ENCODE results near the gene PROSER3.
"Not testable (repeated sequence)": the region's sequence is repeated elsewhere in the genome, so short reads cannot be mapped to it uniquely, and the experiment has no call there.

The PROSER3 gene

GRCh38 chr19:35793381-35794165, 35.6 kb downstream of the PROSER3 start:
- DNase-seq (ENCODE audit: low read depth) = no peak

GRCh38 chr19:35795564-35795963, 37.6 kb downstream of the PROSER3 start:
- DNase-seq (ENCODE audit: low read depth) = not testable (repeated sequence)

GRCh38 chr19:35796645-35797542, 38.9 kb downstream of the PROSER3 start:
- DNase-seq (ENCODE audit: low read depth) = no peak

DNA sequence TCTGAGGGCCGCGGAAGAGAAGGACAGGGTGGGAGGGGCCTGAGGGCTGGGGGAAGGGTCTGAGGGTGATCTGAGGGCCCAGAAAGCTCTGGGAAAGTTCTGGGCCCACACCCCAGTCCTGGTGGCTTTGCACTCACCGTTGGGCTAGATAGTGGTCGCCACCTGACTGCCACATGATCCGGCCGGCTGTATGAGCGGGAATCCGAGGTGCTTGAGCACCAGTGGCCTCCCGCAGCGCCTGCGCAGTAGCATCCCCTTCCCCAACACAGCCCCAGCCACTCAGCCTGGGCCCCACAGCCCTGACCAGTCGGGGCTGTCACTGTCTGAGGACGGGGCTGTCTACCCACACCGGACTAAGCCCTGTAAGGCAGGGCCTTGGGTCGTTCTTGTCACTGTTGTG, 39.7 kb downstream of the PROSER3 start:
- DNase-seq (ENCODE audit: low read depth) = no peak

DNA sequence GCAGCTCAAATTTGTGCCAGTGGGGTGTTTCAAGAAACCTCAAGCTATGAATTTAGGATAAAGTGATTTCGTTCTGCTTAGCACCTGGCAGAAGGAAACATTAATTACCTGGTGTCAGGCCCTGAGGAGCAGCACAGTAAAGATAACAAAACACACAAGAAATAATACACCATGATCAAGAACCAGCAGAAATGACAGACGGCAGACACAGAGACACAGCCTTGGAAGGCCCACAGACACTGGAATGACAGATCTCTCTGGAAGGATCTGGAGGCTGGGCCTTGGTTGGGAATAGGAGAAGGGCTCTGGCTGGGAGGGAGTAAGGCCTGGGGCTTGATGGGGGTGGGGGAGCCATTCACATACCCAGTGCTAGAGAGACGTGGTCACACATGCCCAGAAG, 43.9 kb downstream of the PROSER3 start:
- DNase-seq (ENCODE audit: low read depth) = no peak

DNA sequence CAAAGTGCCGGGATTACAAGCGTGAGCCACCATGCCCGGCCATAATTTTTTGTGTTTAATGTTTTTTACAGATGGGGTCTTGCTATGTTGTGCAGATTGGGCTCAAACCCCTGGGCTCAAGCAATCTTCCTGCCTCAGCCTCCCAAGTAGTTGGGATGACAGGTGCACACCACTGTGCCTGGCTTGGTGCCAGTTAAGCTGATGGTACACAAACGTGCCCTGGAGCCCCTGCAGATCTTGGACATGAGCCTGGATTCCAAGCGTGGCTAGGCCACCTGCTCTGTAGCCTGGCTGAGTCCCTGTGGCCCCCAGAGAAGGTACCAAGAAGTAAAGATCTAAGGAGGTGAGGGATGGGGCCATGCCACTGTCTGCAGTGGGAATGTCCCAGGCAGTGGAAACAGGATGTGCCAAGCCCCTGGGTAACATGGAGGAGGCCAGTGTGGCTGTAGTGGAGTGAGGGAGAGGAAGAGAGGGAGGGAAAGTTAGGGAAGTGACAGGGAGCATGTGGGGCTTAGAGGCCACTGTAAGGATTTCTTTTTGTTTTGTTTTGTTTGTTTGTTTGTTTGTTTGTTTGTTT, 47.6 kb downstream of the PROSER3 start:
- no peak for DNase-seq (ENCODE audit: low read depth)

- no peak for DNase-seq (ENCODE audit: low read depth)
Measured at GRCh38 chr19:35806597-35806996, 48.6 kb downstream of the PROSER3 start.

DNA sequence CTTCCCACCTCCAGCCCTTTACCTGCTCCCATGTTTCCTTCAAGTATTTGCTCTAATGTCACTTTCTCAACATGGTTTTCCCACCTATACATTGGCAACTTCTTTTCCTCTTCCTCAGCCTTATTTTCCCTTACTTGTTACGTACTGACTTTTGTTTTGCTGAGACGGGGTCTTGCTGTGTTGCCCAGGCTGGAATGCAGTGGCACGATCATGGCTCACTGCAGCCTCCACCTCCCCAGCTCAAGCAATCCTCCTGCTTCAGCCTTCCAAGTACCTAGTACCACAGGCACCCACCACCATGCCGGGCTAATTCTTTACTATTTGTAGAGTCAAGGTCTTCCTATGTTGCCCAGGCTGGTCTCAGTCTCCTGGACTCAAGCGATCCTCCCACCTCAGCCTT, 49.7 kb downstream of the PROSER3 start:
- DNase-seq (ENCODE audit: low read depth) = no peak

DNA sequence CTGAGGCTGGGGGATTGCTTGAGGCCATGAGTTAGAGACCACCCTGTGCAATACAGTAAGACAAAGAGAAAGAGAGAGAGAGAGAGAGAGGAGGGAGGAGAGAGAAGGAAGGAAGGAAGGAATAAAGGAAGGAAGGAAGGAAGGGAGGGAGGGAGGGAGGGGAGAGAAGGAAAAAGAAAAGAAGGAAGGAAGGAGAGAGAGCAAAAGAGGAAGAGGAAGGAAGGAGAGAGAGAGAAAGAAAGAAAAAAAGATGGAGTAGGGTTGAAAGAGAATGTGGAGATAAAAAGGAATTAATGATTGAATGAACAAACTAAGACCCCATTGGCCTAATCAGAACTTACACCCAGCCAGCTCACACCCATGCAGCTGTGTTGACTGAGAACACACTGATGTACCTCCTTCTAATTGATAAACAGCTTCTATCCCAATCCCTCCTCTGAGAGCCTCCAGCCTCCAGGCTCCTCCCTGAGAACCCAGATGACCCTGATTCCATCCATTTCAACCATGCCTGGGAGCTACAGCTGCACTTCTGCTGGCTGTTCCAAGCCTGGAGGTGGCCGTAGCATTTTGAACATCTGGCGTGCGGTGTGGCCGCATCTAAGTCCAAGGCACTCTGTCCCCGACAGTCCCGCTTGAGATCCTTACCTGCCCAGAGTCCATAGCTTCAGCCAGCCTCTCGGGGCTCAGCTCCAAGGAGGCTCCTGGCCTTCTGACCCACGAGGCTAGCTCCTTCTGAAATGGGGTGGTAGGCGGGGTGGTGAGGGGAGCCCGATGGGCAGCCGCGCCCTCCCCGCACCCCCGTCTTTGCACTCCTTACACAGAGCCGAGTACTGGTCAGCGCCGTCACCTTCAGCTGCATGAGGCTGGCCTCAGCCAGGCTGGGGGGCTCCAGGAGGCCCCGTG, 53.6 kb downstream of the PROSER3 start:
- DNase-seq (ENCODE audit: low read depth) = no peak

DNA sequence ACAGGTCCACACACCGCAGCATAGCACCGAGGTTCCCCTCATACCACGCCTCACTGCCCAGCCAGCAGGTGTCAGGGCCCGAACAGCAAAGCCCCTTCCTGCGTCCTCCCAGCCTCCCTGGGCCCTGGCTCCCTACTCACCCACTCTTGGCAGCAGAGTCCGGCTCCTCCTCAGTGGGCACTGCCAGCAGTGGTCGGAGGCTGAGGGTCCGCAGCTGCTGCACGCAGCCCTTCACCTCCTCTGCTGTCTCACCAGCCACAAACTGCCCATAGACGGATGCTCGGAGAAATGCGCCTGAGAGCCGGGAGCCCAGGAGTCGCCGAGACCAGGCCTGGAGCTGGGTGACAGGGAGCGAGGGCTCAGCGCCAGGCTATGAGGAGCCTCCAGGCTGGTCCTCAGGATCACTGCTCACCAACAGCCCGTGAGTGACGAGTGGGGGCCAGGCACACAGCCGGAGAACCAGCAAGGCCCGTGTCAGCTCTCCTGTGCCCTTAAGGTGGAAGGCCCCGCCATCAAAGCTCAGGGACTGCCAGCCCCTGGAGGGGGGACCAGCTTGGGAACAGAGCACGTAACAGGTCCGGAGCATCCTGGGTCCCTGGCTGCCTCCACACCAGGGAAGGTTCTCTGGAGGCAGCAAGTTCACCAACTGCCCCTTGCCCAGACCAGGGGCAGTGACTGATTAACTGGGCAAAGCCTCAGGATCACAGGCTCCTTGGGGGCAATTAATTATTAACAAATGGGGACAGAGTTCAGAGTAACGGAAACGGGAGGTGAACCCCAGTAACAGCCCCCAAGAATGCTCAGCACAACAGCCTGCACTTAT, 54.5 kb downstream of the PROSER3 start, which contains the start of gene PRODH2:
PRODH2 (minus strand) TSS at position 626 of the 823 bp plus-strand sequence; CDS start at position 586, 40 bp downstream.
- no peak for DNase-seq (ENCODE audit: low read depth)

GRCh38 chr19:35813043-35813890, 55.3 kb downstream of the PROSER3 start:
- DNase-seq (ENCODE audit: low read depth) = no peak

- no peak for DNase-seq (ENCODE audit: low read depth)
Measured at GRCh38 chr19:35816262-35816661, 58.3 kb downstream of the PROSER3 start.

GRCh38 chr19:35816846-35817245, 58.9 kb downstream of the PROSER3 start:
- DNase-seq (ENCODE audit: low read depth) = no peak

DNA sequence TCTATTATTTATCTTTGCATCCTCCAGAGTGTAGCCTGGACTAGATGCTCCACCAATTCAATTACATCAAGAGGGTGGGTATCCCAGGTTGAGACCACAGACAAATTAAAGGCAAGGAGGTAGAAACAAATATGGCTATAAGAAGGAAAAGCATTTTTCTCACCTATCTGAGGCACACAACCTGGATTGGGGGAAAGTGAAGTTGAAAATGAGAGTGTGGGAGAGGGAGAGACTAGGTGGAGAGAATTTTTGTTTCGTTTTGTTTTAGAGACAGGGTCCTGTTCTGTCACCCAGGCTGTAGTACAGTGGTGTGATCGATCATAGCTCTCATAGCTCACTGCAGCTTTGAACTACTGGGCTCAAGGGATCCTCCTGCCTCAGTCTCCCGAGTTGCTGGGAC, 60.5 kb downstream of the PROSER3 start:
- no peak for DNase-seq (ENCODE audit: low read depth)
